Spleen (tissue), 7 donors: ENCODE data around the gene TNFSF15.

Experiments
- CTCF ChIP-seq, 11 experiments: fragments of 200-600 bp in 7 of 11; fragments of 450-650 bp in 4 of 11; sonication (generic) in 4 of 11; IDR thresholded peaks in 8 of 11; conservative IDR thresholded peaks in 3 of 11; 1 replicate in 7 of 11; 2 replicates in 4 of 11; pipeline versions ENCODE4 v1.4.0 to v1.8.0; 2016 to 2021; ENCODE audit warnings: antibody characterized with exemption in 11 of 11, inconsistent platforms in 4 of 11, mild to moderate bottlenecking in 1 of 11
- POLR2A ChIP-seq, 3 donors: fragments of 450-650 bp; IDR thresholded peaks; one replicate each; pipeline ENCODE4 v1.5.1; 2017; ENCODE audit warnings: antibody characterized with exemption in 3 of 3, mild to moderate bottlenecking in 1 of 3
- POLR2AphosphoS5 ChIP-seq, 3 donors: sonication (generic); formaldehyde crosslinking; IDR thresholded peaks; one replicate each; pipeline ENCODE4 v1.5.1; 2017; ENCODE audit warnings: antibody characterized with exemption in 3 of 3
- donor health status: DM: no; HTN: no; CAD: no; lungs with moderate emphysema.
- donor health status: DM: no; HTN: no; CAD: no.
- donor health status: DM: no; HTN: no; CAD: no.

- TF ChIP-seq POLR2A (IDR thresholded peaks at IDR 0.05) (no peak), POLR2AphosphoS5 (IDR thresholded peaks at IDR 0.05) (peak in 1 of 3 donors; percentile 31), CTCF (IDR thresholded peaks at IDR 0.05 in 8 of 11, conservative IDR thresholded peaks at IDR 0.05 in 3 of 11) (no peak)
Observed at GRCh38 chr9:114804505-114804904, 1.3 kb downstream of the TNFSF15 start.
